ENCODE results near the gene EIF5AL1.

Gene EIF5AL1

DNA sequence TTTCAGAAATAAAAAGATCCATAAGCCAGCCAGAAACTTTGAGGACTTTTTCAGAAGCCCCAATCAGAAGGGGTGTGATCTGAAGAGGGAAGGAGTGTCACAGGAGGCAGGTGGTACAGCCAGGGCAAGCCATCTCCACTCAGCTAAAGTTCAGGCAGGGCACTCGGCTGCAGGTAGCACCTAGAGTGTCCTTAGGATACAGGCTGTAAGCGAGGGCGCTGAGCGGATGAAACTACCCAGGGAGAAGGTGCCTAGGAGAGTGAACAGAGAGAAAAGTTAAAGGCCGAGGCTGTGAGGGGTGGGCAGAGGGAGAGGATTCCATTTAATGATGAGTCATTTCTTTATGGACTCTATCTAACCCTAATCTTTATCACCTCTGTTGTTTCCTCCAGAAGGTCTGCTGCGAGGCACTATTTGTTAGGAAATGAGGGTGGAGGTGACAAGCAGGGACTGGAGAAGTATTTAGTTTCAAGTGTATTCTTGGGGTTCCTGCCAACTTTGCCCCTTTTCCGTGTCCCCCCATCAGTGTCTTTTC, 37.1 kb upstream of the EIF5AL1 start:
- H3K4me1 ChIP-seq (ENCODE audit: control insufficient read depth, insufficient read depth, low read length), result no peaks in the 10 kb centered on the region

DNA sequence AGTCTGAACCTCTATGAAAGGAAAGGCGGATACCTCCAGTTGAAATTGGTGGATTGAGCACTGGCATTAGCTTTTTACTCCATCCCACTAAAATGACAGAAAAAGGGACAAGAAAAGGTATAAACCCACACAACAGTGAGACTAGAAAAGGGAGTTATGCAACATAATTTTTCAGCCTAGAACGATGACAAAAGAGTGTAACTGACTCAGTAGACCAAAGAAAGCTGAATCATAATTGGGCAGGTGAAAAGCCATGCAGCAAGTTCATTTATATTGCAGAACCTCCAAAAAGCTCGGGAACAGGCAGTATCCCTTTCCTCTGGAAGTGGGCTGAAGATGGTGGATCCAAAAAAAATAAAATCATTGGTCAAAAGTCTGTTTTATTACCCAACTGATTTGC, 36.5 kb upstream of the EIF5AL1 start:
- H3K4me3 ChIP-seq (ENCODE audit: low read length), result no peak overlapping the region
- no peak for DNase-seq (ENCODE audit: low read depth)
- H3K9ac ChIP-seq (ENCODE audit: low read length), result no peak overlapping the region
- no peaks in the 10 kb centered on the region for H3K36me3 ChIP-seq (ENCODE audit: control insufficient read depth, insufficient read depth, low read length, severe bottlenecking)
- H3K9me3 ChIP-seq (ENCODE audit: control insufficient read depth, low read length), result no peaks in the 10 kb centered on the region
- H3K27me3 ChIP-seq (replicated peaks; ENCODE audit: control insufficient read depth, insufficient read depth, low read length), result no peaks in the 10 kb centered on the region
- H3K4me1 ChIP-seq (ENCODE audit: control insufficient read depth, insufficient read depth, low read length), result no peaks in the 10 kb centered on the region

More for the DNA sequence above, 37.1 kb upstream of the EIF5AL1 start:
- Histone ChIP-seq H3K36me3 (ENCODE audit: control insufficient read depth, insufficient read depth, low read length, severe bottlenecking) (no peaks in the 10 kb centered on the region), H3K4me3 (ENCODE audit: low read length) (no peak overlapping the region), H3K27me3 (replicated peaks; ENCODE audit: control insufficient read depth, insufficient read depth, low read length) (no peaks in the 10 kb centered on the region), H3K9ac (ENCODE audit: low read length) (no peak overlapping the region), H3K9me3 (ENCODE audit: control insufficient read depth, low read length) (no peaks in the 10 kb centered on the region)
- DNase-seq (ENCODE audit: low read depth), result no peak

DNA sequence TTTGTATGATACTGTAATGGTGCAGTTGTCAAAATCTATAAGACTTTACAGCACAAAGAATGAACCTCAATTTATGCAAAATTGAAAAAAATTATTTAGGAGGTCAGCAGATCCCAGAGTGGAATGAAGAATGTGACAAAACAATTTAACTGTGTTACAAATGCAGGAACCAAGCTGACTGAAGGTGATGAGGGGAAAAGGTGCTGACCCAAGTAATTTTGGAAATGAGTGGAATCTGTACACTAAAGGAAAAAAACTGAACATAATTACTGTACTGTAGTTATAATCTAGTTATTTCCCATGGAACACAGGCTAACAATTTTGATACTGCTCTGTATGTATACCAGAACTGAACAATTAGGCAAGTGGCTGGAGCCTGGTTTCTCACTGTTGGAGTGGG, 35.7 kb upstream of the EIF5AL1 start:
- no peaks in the 10 kb centered on the region for H3K36me3 ChIP-seq (ENCODE audit: control insufficient read depth, insufficient read depth, low read length, severe bottlenecking)
- no peak overlapping the region for H3K4me3 ChIP-seq (ENCODE audit: low read length)
- H3K27me3 ChIP-seq (replicated peaks; ENCODE audit: control insufficient read depth, insufficient read depth, low read length), result no peaks in the 10 kb centered on the region
- no peaks in the 10 kb centered on the region for H3K9me3 ChIP-seq (ENCODE audit: control insufficient read depth, low read length)
- no peak overlapping the region for H3K9ac ChIP-seq (ENCODE audit: low read length)
- no peaks in the 10 kb centered on the region for H3K4me1 ChIP-seq (ENCODE audit: control insufficient read depth, insufficient read depth, low read length)
- no peak for DNase-seq (ENCODE audit: low read depth)

DNA sequence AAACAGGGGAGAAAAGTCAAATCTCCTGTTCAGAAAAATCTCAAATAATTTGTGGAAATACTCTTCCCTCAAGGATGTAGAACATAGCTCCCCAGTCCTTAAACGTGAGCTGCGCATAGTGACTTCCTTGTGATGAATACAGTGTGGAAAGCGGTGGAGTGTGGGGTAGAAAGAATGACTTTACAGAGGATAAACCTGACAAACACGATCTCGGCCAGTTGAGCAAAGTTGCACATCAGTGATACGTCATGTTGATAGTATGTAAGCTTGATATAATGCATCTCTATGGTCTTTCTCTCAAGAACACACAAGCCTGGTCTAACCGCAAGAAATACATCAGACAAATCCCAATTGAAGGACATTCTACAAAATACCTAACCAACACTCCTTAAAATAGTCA, 34.9 kb upstream of the EIF5AL1 start:
- Histone ChIP-seq H3K9me3 (ENCODE audit: control insufficient read depth, low read length) (no peaks in the 10 kb centered on the region), H3K27me3 (replicated peaks; ENCODE audit: control insufficient read depth, insufficient read depth, low read length) (no peaks in the 10 kb centered on the region), H3K4me1 (ENCODE audit: control insufficient read depth, insufficient read depth, low read length) (peaks cover 2% of the 10 kb centered on the region), H3K36me3 (ENCODE audit: control insufficient read depth, insufficient read depth, low read length, severe bottlenecking) (no peaks in the 10 kb centered on the region), H3K9ac (ENCODE audit: low read length) (no peak overlapping the region), H3K4me3 (ENCODE audit: low read length) (no peak overlapping the region)
- no peak for DNase-seq (ENCODE audit: low read depth)

DNA sequence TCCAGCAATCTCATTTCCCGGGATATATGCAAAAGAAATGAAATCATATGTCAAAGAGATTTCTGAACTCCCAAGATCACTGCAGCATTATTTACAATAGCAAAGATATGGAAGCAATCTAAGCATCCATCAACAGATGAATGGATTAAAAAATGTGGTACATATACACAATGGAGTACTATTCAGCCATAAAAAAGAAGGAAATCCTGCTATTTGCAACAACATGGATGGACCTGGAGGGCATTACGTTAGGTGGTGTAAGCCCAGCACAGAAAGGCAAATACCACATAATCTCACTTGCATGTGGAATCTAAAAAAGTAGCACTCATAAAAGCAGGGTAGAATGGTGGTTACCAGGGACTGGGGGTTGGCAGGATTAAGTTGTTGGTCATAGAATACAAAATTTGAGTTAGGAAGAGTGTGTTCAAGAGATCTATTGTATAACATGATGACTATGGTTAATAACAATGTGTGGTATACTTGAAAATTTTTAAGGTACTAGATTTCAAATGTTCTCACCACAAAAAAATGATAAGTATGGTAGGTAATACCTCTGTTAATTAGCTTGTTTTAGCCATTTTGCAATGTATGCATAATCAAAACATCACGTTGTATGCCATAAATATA, 32.9 kb upstream of the EIF5AL1 start:
- no peaks in the 10 kb centered on the region for H3K36me3 ChIP-seq (ENCODE audit: control insufficient read depth, insufficient read depth, low read length, severe bottlenecking)
- H3K9ac ChIP-seq (ENCODE audit: low read length), result no peak overlapping the region
- no peak for DNase-seq (ENCODE audit: low read depth)
- no peaks in the 10 kb centered on the region for H3K27me3 ChIP-seq (replicated peaks; ENCODE audit: control insufficient read depth, insufficient read depth, low read length)
- H3K9me3 ChIP-seq (ENCODE audit: control insufficient read depth, low read length), result no peaks in the 10 kb centered on the region
- H3K4me1 ChIP-seq (ENCODE audit: control insufficient read depth, insufficient read depth, low read length), result peaks cover 21% of the 10 kb centered on the region
- no peak overlapping the region for H3K4me3 ChIP-seq (ENCODE audit: low read length)

DNA sequence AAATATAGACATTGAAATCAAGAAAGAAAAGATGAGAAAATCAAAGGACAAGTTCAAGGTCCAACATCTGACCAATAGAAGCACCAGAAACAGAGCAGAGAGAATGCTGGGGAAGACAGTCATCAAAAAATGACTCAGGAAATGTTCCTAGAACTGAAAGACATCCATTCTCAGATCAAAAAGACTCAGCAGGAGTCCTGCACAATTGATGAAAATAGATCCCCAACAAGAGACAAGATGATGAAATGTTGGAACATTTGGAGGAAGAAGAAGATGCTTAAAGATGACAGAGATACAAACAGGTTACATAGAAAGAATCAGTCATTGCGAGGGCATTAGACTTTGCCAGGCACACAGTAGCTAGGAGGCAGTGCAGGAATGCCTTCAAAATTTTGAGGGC, 30.0 kb upstream of the EIF5AL1 start:
- Histone ChIP-seq H3K4me3 (ENCODE audit: low read length) (no peak overlapping the region), H3K9ac (ENCODE audit: low read length) (peak overlapping the region; percentile 45), H3K27me3 (replicated peaks; ENCODE audit: control insufficient read depth, insufficient read depth, low read length) (no peaks in the 10 kb centered on the region), H3K9me3 (ENCODE audit: control insufficient read depth, low read length) (no peaks in the 10 kb centered on the region), H3K36me3 (ENCODE audit: control insufficient read depth, insufficient read depth, low read length, severe bottlenecking) (no peaks in the 10 kb centered on the region), H3K4me1 (ENCODE audit: control insufficient read depth, insufficient read depth, low read length) (peaks cover 32% of the 10 kb centered on the region)
- peak; percentile 11 for DNase-seq (ENCODE audit: low read depth)

DNA sequence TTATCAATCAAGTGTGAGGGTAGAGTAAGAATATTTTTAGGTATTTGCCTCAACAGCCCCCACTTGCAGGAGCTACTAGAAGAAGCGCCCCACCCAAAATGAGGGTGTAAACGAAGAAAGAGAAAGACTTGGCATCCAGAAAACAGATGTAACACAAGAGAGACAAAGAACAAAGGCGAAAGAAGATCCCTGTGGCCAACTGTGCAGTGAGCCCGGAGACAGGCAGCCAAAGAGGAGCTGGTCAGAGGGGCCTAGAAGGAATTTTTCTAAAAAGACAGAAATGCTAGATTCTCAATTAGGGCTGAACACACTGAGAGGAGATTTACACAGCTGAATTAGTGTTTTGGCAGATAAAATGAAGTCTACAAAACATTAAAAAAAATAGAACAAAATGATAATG, 29.6 kb upstream of the EIF5AL1 start:
- peaks cover 36% of the 10 kb centered on the region for H3K4me1 ChIP-seq (ENCODE audit: control insufficient read depth, insufficient read depth, low read length)
- DNase-seq (ENCODE audit: low read depth), result peak; percentile 21
- H3K27me3 ChIP-seq (replicated peaks; ENCODE audit: control insufficient read depth, insufficient read depth, low read length), result no peaks in the 10 kb centered on the region
- no peaks in the 10 kb centered on the region for H3K9me3 ChIP-seq (ENCODE audit: control insufficient read depth, low read length)
- H3K36me3 ChIP-seq (ENCODE audit: control insufficient read depth, insufficient read depth, low read length, severe bottlenecking), result no peaks in the 10 kb centered on the region
- H3K9ac ChIP-seq (ENCODE audit: low read length), result peak overlapping the region; percentile 45
- peak overlapping the region; percentile 33 for H3K4me3 ChIP-seq (ENCODE audit: low read length)

DNA sequence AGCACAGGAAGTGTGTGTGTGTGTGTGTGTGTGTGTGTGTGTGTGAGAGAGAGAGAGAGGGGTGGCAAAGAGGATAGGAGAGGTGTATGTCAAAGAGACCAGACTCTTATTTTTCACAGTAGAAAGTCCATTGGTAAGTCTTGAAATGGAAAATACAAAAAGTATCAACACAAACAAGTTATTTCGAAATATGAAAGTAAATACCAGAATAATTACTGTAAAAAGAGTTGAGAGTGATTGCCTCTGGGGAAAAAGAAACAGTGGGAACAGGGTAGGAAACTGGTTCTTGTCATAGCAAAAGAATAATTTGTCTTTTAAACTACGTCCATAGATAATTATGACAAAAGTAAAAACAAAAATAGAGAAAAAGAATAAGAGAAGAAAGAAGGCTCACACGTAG, 29.0 kb upstream of the EIF5AL1 start:
- Histone ChIP-seq H3K4me3 (ENCODE audit: low read length) (peak overlapping the region; percentile 33), H3K36me3 (ENCODE audit: control insufficient read depth, insufficient read depth, low read length, severe bottlenecking) (no peaks in the 10 kb centered on the region), H3K4me1 (ENCODE audit: control insufficient read depth, insufficient read depth, low read length) (peaks cover 41% of the 10 kb centered on the region), H3K9ac (ENCODE audit: low read length) (peak overlapping the region; percentile 45), H3K27me3 (replicated peaks; ENCODE audit: control insufficient read depth, insufficient read depth, low read length) (no peaks in the 10 kb centered on the region), H3K9me3 (ENCODE audit: control insufficient read depth, low read length) (no peaks in the 10 kb centered on the region)
- peak; percentile 68 for DNase-seq (ENCODE audit: low read depth)

DNA sequence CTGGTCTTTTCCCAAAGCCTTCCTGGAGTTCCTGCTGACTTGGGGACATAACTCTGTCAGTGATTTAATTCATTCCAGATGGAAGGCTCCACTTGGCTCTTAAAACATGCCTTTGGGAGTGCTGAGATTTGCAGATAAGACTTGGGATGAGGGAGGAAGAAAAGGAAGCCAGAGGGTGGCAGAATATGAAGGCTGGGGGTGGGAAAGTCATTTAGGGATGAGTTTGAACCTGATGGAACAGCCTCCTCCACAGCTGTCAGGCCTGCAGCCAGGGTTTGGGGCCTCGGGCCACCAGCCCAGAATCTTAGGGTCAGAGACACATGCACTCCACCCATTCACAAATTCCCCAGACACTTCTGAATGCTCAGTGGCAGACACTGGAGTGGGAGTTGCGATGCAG, 28.4 kb upstream of the EIF5AL1 start:
- Histone ChIP-seq H3K4me1 (ENCODE audit: control insufficient read depth, insufficient read depth, low read length) (peaks cover 47% of the 10 kb centered on the region), H3K27me3 (replicated peaks; ENCODE audit: control insufficient read depth, insufficient read depth, low read length) (no peaks in the 10 kb centered on the region), H3K4me3 (ENCODE audit: low read length) (peak overlapping the region; percentile 33), H3K36me3 (ENCODE audit: control insufficient read depth, insufficient read depth, low read length, severe bottlenecking) (no peaks in the 10 kb centered on the region), H3K9ac (ENCODE audit: low read length) (peak overlapping the region; percentile 45), H3K9me3 (ENCODE audit: control insufficient read depth, low read length) (no peaks in the 10 kb centered on the region)
- DNase-seq (ENCODE audit: low read depth), result peak; percentile 82

DNA sequence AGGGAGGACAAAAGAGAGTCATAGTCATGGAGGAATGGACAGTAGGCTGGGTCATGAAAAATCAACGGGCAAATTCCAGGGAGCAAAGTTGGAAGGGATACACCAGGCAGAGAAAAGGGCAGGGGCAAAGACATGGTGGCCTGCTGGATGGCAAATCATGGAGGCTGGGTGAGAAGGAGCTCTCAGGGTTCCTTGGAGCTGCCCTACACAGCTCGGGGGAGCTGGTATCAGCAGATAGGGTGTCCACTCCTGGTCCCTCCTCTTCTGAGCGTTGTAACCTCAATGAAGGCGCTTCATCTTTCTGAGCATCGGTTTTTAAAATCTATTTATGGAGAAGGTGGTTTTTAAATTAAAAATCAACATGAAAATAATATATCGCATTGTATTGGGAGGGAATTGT, 27.9 kb upstream of the EIF5AL1 start:
- no peaks in the 10 kb centered on the region for H3K36me3 ChIP-seq (ENCODE audit: control insufficient read depth, insufficient read depth, low read length, severe bottlenecking)
- DNase-seq (ENCODE audit: low read depth), result no peak
- no peaks in the 10 kb centered on the region for H3K27me3 ChIP-seq (replicated peaks; ENCODE audit: control insufficient read depth, insufficient read depth, low read length)
- peak overlapping the region; percentile 4 for H3K9ac ChIP-seq (ENCODE audit: low read length)
- H3K4me1 ChIP-seq (ENCODE audit: control insufficient read depth, insufficient read depth, low read length), result peaks cover 52% of the 10 kb centered on the region
- no peaks in the 10 kb centered on the region for H3K9me3 ChIP-seq (ENCODE audit: control insufficient read depth, low read length)
- no peak overlapping the region for H3K4me3 ChIP-seq (ENCODE audit: low read length)

DNA sequence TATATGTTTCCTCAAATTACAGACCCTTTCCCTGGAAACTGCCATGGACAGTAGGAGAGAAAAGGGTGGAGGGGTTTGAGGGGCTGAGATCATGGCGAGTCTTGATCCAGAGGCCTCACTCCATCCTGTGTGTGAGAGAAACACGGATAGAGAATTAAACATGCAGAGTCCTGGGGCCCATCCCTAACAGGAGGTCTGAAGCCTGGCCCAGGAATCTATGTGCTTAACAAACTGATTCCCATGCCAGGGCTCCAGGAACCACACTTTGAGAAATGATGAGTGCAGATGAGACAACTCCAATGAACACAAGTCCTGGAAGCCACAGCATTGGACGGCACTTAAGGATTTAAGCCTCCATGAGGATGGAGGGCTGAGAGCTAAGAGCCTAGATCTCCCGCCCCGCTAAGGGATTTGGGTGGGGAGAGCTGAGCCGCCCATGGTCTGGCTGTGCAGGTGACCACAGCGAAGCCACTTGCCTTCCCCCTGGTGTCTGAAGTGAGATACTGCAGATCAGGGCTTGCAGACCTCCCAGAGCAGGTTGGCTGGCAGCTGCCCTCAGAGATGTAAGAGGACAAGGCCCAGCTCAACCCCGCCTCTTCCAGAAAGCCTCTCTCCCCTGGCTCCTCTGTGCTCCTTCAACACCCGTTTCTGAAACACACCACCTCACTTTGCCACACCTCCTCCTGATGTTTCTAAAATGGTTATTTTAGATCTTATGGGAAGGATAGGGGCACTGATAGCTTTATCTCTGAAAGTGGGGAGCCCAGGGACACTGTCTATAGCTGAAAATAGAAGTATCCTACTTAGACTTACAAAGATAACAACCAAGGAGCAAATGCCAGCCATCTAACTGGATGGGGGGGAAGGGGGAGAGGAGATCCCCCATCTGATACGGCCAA, 24.8 kb upstream of the EIF5AL1 start:
- Histone ChIP-seq H3K9me3 (ENCODE audit: control insufficient read depth, low read length) (no peaks in the 10 kb centered on the region), H3K4me3 (ENCODE audit: low read length) (peak overlapping the region; percentile 51), H3K4me1 (ENCODE audit: control insufficient read depth, insufficient read depth, low read length) (peaks cover 62% of the 10 kb centered on the region), H3K9ac (ENCODE audit: low read length) (peak overlapping the region; percentile 81), H3K27me3 (replicated peaks; ENCODE audit: control insufficient read depth, insufficient read depth, low read length) (no peaks in the 10 kb centered on the region), H3K36me3 (ENCODE audit: control insufficient read depth, insufficient read depth, low read length, severe bottlenecking) (no peaks in the 10 kb centered on the region)
- DNase-seq (ENCODE audit: low read depth), result peak; percentile 65

Measured in adipocyte (in vitro differentiated cells).